Left renal pelvis (tissue), 4 donors: ENCODE measurements around the gene MKRN2. TPM values are rescaled to one million over a fixed set of nuclear protein-coding genes. Genes with fewer than 3 reads are reported as not detected.
"Not testable (repeated sequence)": the region's sequence is repeated elsewhere in the genome, so short reads cannot be mapped to it uniquely, and the experiment has no call there.

Experiments
- DNase-seq, 4 donors: peaks; one replicate each; pipeline ENCODE4 v3.0.0-alpha.2; 2013; ENCODE audit warnings: low read depth in 4 of 4, low spot score in 3 of 4
- polyA plus RNA-seq, 4 donors: library from polyadenylated mRNA; unstranded; fragments of 120-200 nt; gene quantifications; one replicate each; pipeline ENCODE4 v1.2.1, GENCODE V29; 2013; ENCODE audit not compliant: insufficient read length in 4 of 4

Gene MKRN2
- polyA plus RNA-seq, 4 donors = 45.3 to 51.9 (median 46.8) TPM

- no peak for DNase-seq
These were observed 29.5 kb downstream of the MKRN2 start for GRCh38 chr3:12586403-12586802.

- DNase-seq = no peak
These were observed 31.4 kb downstream of the MKRN2 start for GRCh38 chr3:12588039-12589009.

GRCh38 chr3:12590096-12590495 is 33.2 kb downstream of the MKRN2 start:
- DNase-seq = no peak

- no peak for DNase-seq
These were observed 34.6 kb downstream of the MKRN2 start for GRCh38 chr3:12591456-12591855.

GRCh38 chr3:12591997-12592715 is 35.3 kb downstream of the MKRN2 start:
- no peak for DNase-seq

- no peak for DNase-seq
These were observed 36.6 kb downstream of the MKRN2 start for GRCh38 chr3:12593473-12593872.

GRCh38 chr3:12598890-12599289 is 42.0 kb downstream of the MKRN2 start:
- DNase-seq = no peak

GRCh38 chr3:12601072-12601471 is 44.2 kb downstream of the MKRN2 start:
- no peak for DNase-seq

- no peak for DNase-seq
These were observed 47.1 kb downstream of the MKRN2 start for GRCh38 chr3:12603969-12604368.

GRCh38 chr3:12608376-12608775 is 51.5 kb downstream of the MKRN2 start:
- no peak for DNase-seq

- DNase-seq = no peak
These were observed 54.2 kb downstream of the MKRN2 start for GRCh38 chr3:12611117-12611516.

GRCh38 chr3:12612514-12613226 is 55.8 kb downstream of the MKRN2 start:
- DNase-seq = no peak

GRCh38 chr3:12613250-12613649 is 56.4 kb downstream of the MKRN2 start:
- DNase-seq = no peak

- DNase-seq = no peak
These were observed 58.4 kb downstream of the MKRN2 start for GRCh38 chr3:12615266-12615665.

GRCh38 chr3:12618426-12618825 is 61.5 kb downstream of the MKRN2 start:
- no peak for DNase-seq

GRCh38 chr3:12620305-12620704 is 63.4 kb downstream of the MKRN2 start:
- DNase-seq = no peak

GRCh38 chr3:12620729-12621128 is 63.8 kb downstream of the MKRN2 start:
- no peak for DNase-seq

GRCh38 chr3:12622335-12622734 is 65.4 kb downstream of the MKRN2 start:
- DNase-seq = no peak

GRCh38 chr3:12624056-12624455 is 67.2 kb downstream of the MKRN2 start:
- no peak for DNase-seq

- DNase-seq = not testable (repeated sequence)
These were observed 68.1 kb downstream of the MKRN2 start for GRCh38 chr3:12624964-12625363.

- no peak for DNase-seq
These were observed 70.5 kb downstream of the MKRN2 start for GRCh38 chr3:12627370-12627769.
